ENCODE results near the gene C2CD2.
A peak's percentile ranks its signal among the peaks of the same experiment; 100 is the strongest.
"Not testable (repeated sequence)": the region's sequence is repeated elsewhere in the genome, so short reads cannot be mapped to it uniquely, and the experiment has no call there.

The C2CD2 gene

GRCh38 chr21:41956926-41957729, 3.3 kb upstream of the C2CD2 start:
- no peak for DNase-seq

- no peak for DNase-seq
Measured at GRCh38 chr21:41955516-41955915, 1.7 kb upstream of the C2CD2 start.

GRCh38 chr21:41954654-41955499, 1.1 kb upstream of the C2CD2 start:
- DNase-seq = no peak

GRCh38 chr21:41953249-41953830, 478 bp downstream of the C2CD2 start:
- DNase-seq = peak; percentile 57

GRCh38 chr21:41952568-41953248, 1.1 kb downstream of the C2CD2 start:
- DNase-seq = no peak

GRCh38 chr21:41951876-41952567, 1.8 kb downstream of the C2CD2 start:
- no peak for DNase-seq

GRCh38 chr21:41950941-41951351, 2.9 kb downstream of the C2CD2 start:
- no peak for DNase-seq

- not testable (repeated sequence) for DNase-seq
Measured at GRCh38 chr21:41949631-41950030, 4.2 kb downstream of the C2CD2 start.

- no peak for DNase-seq
Measured at GRCh38 chr21:41948901-41949300, 4.9 kb downstream of the C2CD2 start.

- no peak for DNase-seq
Measured at GRCh38 chr21:41948078-41948895, 5.5 kb downstream of the C2CD2 start.

- DNase-seq = no peak
Measured at GRCh38 chr21:41945982-41946381, 7.8 kb downstream of the C2CD2 start.

GRCh38 chr21:41943851-41944250, 10.0 kb downstream of the C2CD2 start:
- no peak for DNase-seq

GRCh38 chr21:41942457-41942856, 11.4 kb downstream of the C2CD2 start:
- no peak for DNase-seq

- no peak for DNase-seq
Measured at GRCh38 chr21:41941941-41942340, 11.9 kb downstream of the C2CD2 start.

GRCh38 chr21:41940431-41940830, 13.4 kb downstream of the C2CD2 start:
- DNase-seq = no peak

GRCh38 chr21:41939391-41939790, 14.4 kb downstream of the C2CD2 start:
- DNase-seq = no peak

GRCh38 chr21:41933313-41934079, 20.3 kb downstream of the C2CD2 start:
- no peak for DNase-seq

GRCh38 chr21:41932576-41933312, 21.1 kb downstream of the C2CD2 start:
- DNase-seq = no peak

- DNase-seq = no peak
Measured at GRCh38 chr21:41932191-41932575, 21.6 kb downstream of the C2CD2 start.

- no peak for DNase-seq
Measured at GRCh38 chr21:41931041-41931451, 22.8 kb downstream of the C2CD2 start.

Measured in femur (tissue), 1 donor.